IMR-90 (cell line): ENCODE results near the gene ADGRL3. TPM values are rescaled to one million over a fixed set of nuclear protein-coding genes. Genes with fewer than 3 reads are reported as not detected.

Experiments
- ATAC-seq: fragments of 200-7000 bp; cut with Tn5 transposase; 2 replicates; pipeline ENCODE4 v1.9.1; 2020; ENCODE audit warnings: low read depth, mild to moderate bottlenecking, moderate library complexity
- BruUV-seq: library from RNA; stranded (reverse); fragments of 400-500 nt; replicated peaks from 2 replicates; lab custom pipeline; 2021; lab: Mats Ljungman, UMichigan
- CTCF ChIA-PET: fragments of 300-600 bp; formaldehyde crosslinking; extraction: SDS; loops from one replicate; lab custom pipeline; 2021; ENCODE audit warnings: antibody characterized with exemption; lab: Yijun Ruan, JAX
- POLR2A ChIA-PET: fragments of 300-600 bp; sonication (Branson Sonifier 250); formaldehyde crosslinking; loops from one replicate; lab custom pipeline; 2022; ENCODE audit warnings: antibody characterized with exemption; ENCODE audit not compliant: unreplicated experiment; lab: Charles Lee
- DNase-seq: peaks from one replicate; pipeline ENCODE4 v3.0.0; 2013
- H2AFZ ChIP-seq: replicated peaks from 2 replicates; pipeline ENCODE3; 2013; ENCODE audit warnings: low read length, mild to moderate bottlenecking; ENCODE audit not compliant: poor library complexity
- H2AK5ac ChIP-seq: 2 replicates; pipeline ENCODE4 v1.6.1; 2013; ENCODE audit warnings: low read depth, low read length, inconsistent platforms
- H2AK9ac ChIP-seq: replicated peaks from 2 replicates; pipeline ENCODE3; 2013; ENCODE audit warnings: mild to moderate bottlenecking, low read depth, low read length, moderate library complexity; ENCODE audit not compliant: poor library complexity
- H2BK120ac ChIP-seq: 2 replicates; pipeline ENCODE4 v1.6.1; 2013; ENCODE audit warnings: low read depth, low read length, inconsistent platforms
- H2BK15ac ChIP-seq: 3 replicates; pipeline ENCODE4 v1.6.1; 2013; ENCODE audit warnings: low read depth, low read length, inconsistent platforms
- H2BK20ac ChIP-seq: 2 replicates; pipeline ENCODE4 v1.6.1; 2013; ENCODE audit warnings: low read depth, mild to moderate bottlenecking, inconsistent platforms, low read length, moderate library complexity
- H2BK5ac ChIP-seq: 2 replicates; pipeline ENCODE4 v1.6.1; 2013; ENCODE audit warnings: mild to moderate bottlenecking, low read depth, low read length, inconsistent platforms; ENCODE audit not compliant: poor library complexity, severe bottlenecking
- H3K14ac ChIP-seq: replicated peaks from 2 replicates; pipeline ENCODE4 v1.6.1; 2013; ENCODE audit warnings: low read depth, low read length, inconsistent platforms
- H3K18ac ChIP-seq: 2 replicates; pipeline ENCODE4 v1.6.1; 2013; ENCODE audit warnings: low read depth, low read length, control low read depth
- H3K23ac ChIP-seq: 2 replicates; pipeline ENCODE4 v1.6.1; 2013; ENCODE audit warnings: low read depth, low read length, inconsistent platforms
- H3K27ac ChIP-seq: 2 replicates; pipeline ENCODE4 v1.5.1; 2013; ENCODE audit warnings: mild to moderate bottlenecking, control low read depth, low read length; ENCODE audit not compliant: insufficient read depth
- H3K27me3 ChIP-seq: 2 replicates; pipeline ENCODE4 v1.6.1; 2013; ENCODE audit warnings: low read length; ENCODE audit not compliant: control insufficient read depth, insufficient read depth
- H3K36me3 ChIP-seq: 2 replicates; pipeline ENCODE4 v1.6.1; 2013; ENCODE audit warnings: low read length, mixed read lengths; ENCODE audit not compliant: control insufficient read depth, insufficient read depth
- H3K4ac ChIP-seq: 2 replicates; pipeline ENCODE4 v1.6.1; 2013; ENCODE audit warnings: low read depth, low read length, inconsistent platforms
- H3K4me1 ChIP-seq: 2 replicates; pipeline ENCODE4 v1.6.1; 2013; ENCODE audit warnings: low read length, mixed read lengths; ENCODE audit not compliant: control insufficient read depth, insufficient read depth
- H3K4me2 ChIP-seq: 2 replicates; pipeline ENCODE4 v1.6.1; 2013; ENCODE audit warnings: low read depth, mild to moderate bottlenecking, control low read depth, low read length, moderate library complexity
- H3K4me3 ChIP-seq: 2 replicates; pipeline ENCODE4 v1.5.1; 2013; ENCODE audit warnings: low read depth, mild to moderate bottlenecking, control low read depth, low read length, moderate library complexity; ENCODE audit not compliant: insufficient read depth
- H3K56ac ChIP-seq: 2 replicates; pipeline ENCODE4 v1.6.1; 2013; ENCODE audit warnings: low read length, inconsistent platforms; ENCODE audit not compliant: insufficient read depth; ENCODE audit errors: extremely low read depth
- H3K79me1 ChIP-seq, 2 experiments: 2 replicates each; pipeline ENCODE4 v1.6.1; 2013; ENCODE audit warnings: low read length in 2 of 2, inconsistent platforms in 1 of 2, low read depth in 1 of 2
- H3K9ac ChIP-seq: 2 replicates; pipeline ENCODE4 v1.6.1; 2013; ENCODE audit warnings: low read depth, low read length, control low read depth
- H3K9me1 ChIP-seq: 2 replicates; pipeline ENCODE4 v1.6.1; 2013; ENCODE audit warnings: low read length, inconsistent platforms; ENCODE audit not compliant: insufficient read depth
- H3K9me3 ChIP-seq: 2 replicates; pipeline ENCODE4 v1.6.1; 2013; ENCODE audit warnings: low read length; ENCODE audit not compliant: control insufficient read depth, insufficient read depth
- H4K20me1 ChIP-seq: 2 replicates; pipeline ENCODE4 v1.6.1; 2013; ENCODE audit warnings: low read length, inconsistent platforms; ENCODE audit not compliant: insufficient read depth
- H4K5ac ChIP-seq: 2 replicates; pipeline ENCODE4 v1.6.1; 2013; ENCODE audit warnings: mild to moderate bottlenecking, low read depth, low read length, control low read depth
- H4K8ac ChIP-seq, 2 experiments: 2 replicates each; pipeline ENCODE4 v1.6.1; 2013; ENCODE audit warnings: low read depth in 2 of 2, low read length in 2 of 2, control low read depth in 1 of 2, inconsistent platforms in 1 of 2
- H4K91ac ChIP-seq: 2 replicates; pipeline ENCODE4 v1.6.1; 2013; ENCODE audit warnings: low read depth, low read length, inconsistent platforms; ENCODE audit not compliant: insufficient read depth
- BHLHE40 ChIP-seq: fragments of 150-350 bp; IDR thresholded peaks from 2 replicates; pipeline ENCODE4 v1.6.1; 2016; ENCODE audit warnings: mild to moderate bottlenecking, low read depth, low read length
- MAFK ChIP-seq: IDR thresholded peaks from 2 replicates; pipeline ENCODE4 v1.6.1; 2012; ENCODE audit warnings: low read depth, low read length, improper control_type of control experiment
- WGBS, 2 experiments: methylation state at CpG; one replicate each; pipeline versions ENCODE4 v1.1.5 to v1.1.7; 2013; ENCODE audit warnings: missing lambda C conversion rate in 2 of 2; ENCODE audit not compliant: insufficient read length in 1 of 2; ENCODE audit errors: extremely low coverage in 2 of 2; 5-methylcytosine and 5-hydroxymethylcytosine counted together
- dilution Hi-C: fragments of 300-500 bp; cut with HindIII; formaldehyde crosslinking; loops from one replicate; pipeline ENCODE4 v1.14.3; 2018; ENCODE audit warnings: low sequenced_read_pairs; ENCODE audit not compliant: unreplicated experiment
- in situ Hi-C: fragments of 300-500 bp; cut with MboI; formaldehyde crosslinking; loops from 3 replicates; pipeline ENCODE4 v1.14.3; 2019; ENCODE audit warnings: low sequenced_read_pairs, inconsistent platforms, mixed read lengths
- intact Hi-C: fragments of 100-400 bp; cut with micrococcal nuclease; formaldehyde crosslinking; loops from 2 replicates; pipeline ENCODE4 v1.10.0; 2022
- polyA plus RNA-seq, 3 experiments: library from polyadenylated mRNA; depleted of rRNA; stranded (reverse); fragments of >200 nt; gene quantifications; 2 replicates each; pipeline ENCODE4 v1.2.3, GENCODE V29; 2012; ENCODE audit warnings: low replicate concordance in 1 of 3
- total RNA-seq: library from RNA; depleted of rRNA; stranded (reverse); fragments of >200 nt; gene quantifications from 2 replicates; pipeline ENCODE4 v1.2.3, GENCODE V29; 2012

ADGRL3 gene
- total and polyA plus RNA-seq, 2 of the 4 experiments (the other 2 are of a cell fraction): 0.46 to 2.5 TPM

- no peaks in the 10 kb centered on the region for H3K4me1 ChIP-seq
- no CpG with 5 or more reads among the region's 1 CpG for WGBS, 2 experiments
- H3K79me1 ChIP-seq: no peaks in the 10 kb centered on the region
- no peaks in the 10 kb centered on the region for H3K36me3 ChIP-seq
- no peak overlapping the region for H3K4me2 ChIP-seq
- H2BK5ac ChIP-seq: no peak overlapping the region
- no peak overlapping the region for H3K23ac ChIP-seq
- no peaks in the 10 kb centered on the region for H3K9me1 ChIP-seq
- no peak overlapping the region for H3K27ac ChIP-seq
- no peak overlapping the region for H3K4ac ChIP-seq
- no peak overlapping the region for H2BK15ac ChIP-seq
- H4K20me1 ChIP-seq: no peaks in the 10 kb centered on the region
- H3K27me3 ChIP-seq: no peaks in the 10 kb centered on the region
- H2AK9ac ChIP-seq: no peak overlapping the region
- no peak overlapping the region for H4K91ac ChIP-seq
- H3K4me3 ChIP-seq: no peak overlapping the region
- no peak overlapping the region for H2BK20ac ChIP-seq
- no peak overlapping the region for H3K56ac ChIP-seq
- H3K18ac ChIP-seq: no peak overlapping the region
- ATAC-seq: no peak
- TF ChIP-seq MAFK (peak; percentile 84), BHLHE40 (no peak)
- intact Hi-C loops (no loop called here), in situ Hi-C loops (no loop called here), dilution Hi-C loops (no loop called here)
- ChIA-PET POLR2A (no interaction called here), CTCF (no interaction called here)
- no peak for DNase-seq
- H2AK5ac ChIP-seq: no peak overlapping the region
- H2AFZ ChIP-seq: no peak overlapping the region
- H3K9me3 ChIP-seq: no peaks in the 10 kb centered on the region
- H4K5ac ChIP-seq: no peak overlapping the region
- H2BK120ac ChIP-seq: no peak overlapping the region
- no TSS peak for BruUV-seq
- H4K8ac ChIP-seq: no peak overlapping the region
- no peak overlapping the region for H3K9ac ChIP-seq
- no peak overlapping the region for H3K14ac ChIP-seq
These were observed 328.5 kb downstream of the ADGRL3 start for GRCh38 chr4:61528595-61528994.
